IPS-NIHi11 (cell line): ENCODE results near the gene ABCA2.
A peak's percentile ranks its signal among the peaks of the same experiment; 100 is the strongest.
"Not testable (repeated sequence)": the region's sequence is repeated elsewhere in the genome, so short reads cannot be mapped to it uniquely, and the experiment has no call there.

Experiments
- DNase-seq: peaks from one replicate; pipeline ENCODE4 v3.0.0; 2012; ENCODE audit warnings: mixed read lengths, low spot score

The ABCA2 gene

GRCh38 chr9:137015976-137016375 is 12.1 kb downstream of the ABCA2 start:
- DNase-seq: no peak

GRCh38 chr9:137015540-137015930 is 12.5 kb downstream of the ABCA2 start:
- no peak for DNase-seq

GRCh38 chr9:137014776-137015539 is 13.1 kb downstream of the ABCA2 start:
- DNase-seq: no peak

- no peak for DNase-seq
These were observed 13.9 kb downstream of the ABCA2 start for GRCh38 chr9:137014166-137014565.

GRCh38 chr9:137013571-137013940 is 14.5 kb downstream of the ABCA2 start:
- no peak for DNase-seq

- peak; percentile 96 for DNase-seq
These were observed 15.1 kb downstream of the ABCA2 start for GRCh38 chr9:137012694-137013570.

- no peak for DNase-seq
These were observed 15.9 kb downstream of the ABCA2 start for GRCh38 chr9:137011907-137012675.

GRCh38 chr9:137011156-137011555 is 16.9 kb downstream of the ABCA2 start:
- DNase-seq: no peak

GRCh38 chr9:137009938-137010732 is 17.9 kb downstream of the ABCA2 start:
- DNase-seq: no peak

- no peak for DNase-seq
These were observed 18.8 kb downstream of the ABCA2 start for GRCh38 chr9:137009217-137009616.

GRCh38 chr9:137008312-137008711 is 19.7 kb downstream of the ABCA2 start:
- no peak for DNase-seq

GRCh38 chr9:137007816-137008270 is 20.2 kb downstream of the ABCA2 start:
- no peak for DNase-seq

GRCh38 chr9:137007108-137007815 is 20.8 kb downstream of the ABCA2 start:
- DNase-seq: no peak

- DNase-seq: no peak
These were observed 21.7 kb downstream of the ABCA2 start for GRCh38 chr9:137006116-137007003.

GRCh38 chr9:137004285-137004684 is 23.8 kb downstream of the ABCA2 start:
- DNase-seq: not testable (repeated sequence)

GRCh38 chr9:137002646-137003041 is 25.4 kb downstream of the ABCA2 start:
- peak; percentile 4 for DNase-seq

- peak; percentile 3 for DNase-seq
These were observed 26.0 kb downstream of the ABCA2 start for GRCh38 chr9:137001857-137002645.

- no peak for DNase-seq
These were observed 27.7 kb downstream of the ABCA2 start for GRCh38 chr9:137000177-137000930.
